Measurements from ENCODE around the gene TMEM191C.
"Not testable (repeated sequence)": the region's sequence is repeated elsewhere in the genome, so short reads cannot be mapped to it uniquely, and the experiment has no call there.

DNA sequence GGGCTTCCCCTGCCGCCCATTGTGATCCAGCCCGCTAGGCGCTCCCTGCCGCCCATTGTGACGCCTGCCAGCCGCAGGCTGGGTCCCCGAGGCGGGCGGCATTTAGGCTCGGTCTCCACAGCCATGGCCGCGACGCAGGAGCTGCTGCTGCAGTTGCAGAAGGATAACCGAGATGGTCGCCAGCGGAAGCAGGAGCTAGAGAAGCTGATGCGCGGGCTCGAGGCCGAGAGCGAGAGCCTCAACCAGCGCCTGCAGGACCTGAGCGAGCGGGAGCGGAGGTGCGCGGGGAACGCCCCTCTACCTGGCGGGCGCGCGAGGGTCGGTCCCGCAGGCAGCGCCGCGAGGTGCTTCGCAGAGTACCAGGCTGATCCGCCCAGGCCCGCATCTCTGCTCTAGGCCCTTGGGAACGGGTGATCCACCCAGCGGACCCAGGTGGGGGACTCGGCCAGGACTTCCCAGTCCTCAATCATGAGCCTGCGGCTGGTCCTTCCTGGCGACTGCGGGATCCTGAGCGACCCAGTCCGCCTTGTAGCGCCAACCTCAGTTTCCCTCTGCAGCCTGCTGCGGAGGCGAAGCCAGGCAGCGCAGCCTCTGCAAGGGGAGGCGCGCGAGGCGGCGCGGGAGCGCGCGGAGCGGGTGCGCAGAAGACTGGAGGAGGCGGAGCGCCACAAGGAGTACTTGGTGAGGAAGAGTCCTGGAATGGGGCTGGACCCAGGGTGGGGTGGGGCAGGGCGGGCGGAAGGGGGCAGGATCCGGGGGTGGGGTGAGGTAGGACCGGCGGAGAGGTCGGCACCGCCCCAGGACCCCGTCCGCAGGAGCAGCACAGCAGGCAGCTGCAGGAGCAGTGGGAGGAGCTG, at the start of gene TMEM191C:
- TF ChIP-seq, protein P1, sequence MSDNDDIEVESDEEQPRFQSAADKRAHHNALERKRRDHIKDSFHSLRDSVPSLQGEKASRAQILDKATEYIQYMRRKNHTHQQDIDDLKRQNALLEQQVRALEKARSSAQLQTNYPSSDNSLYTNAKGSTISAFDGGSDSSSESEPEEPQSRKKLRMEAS (IDR thresholded peaks at IDR 0.05; ENCODE audit: low read depth, low read length): not testable (repeated sequence)
- TF ChIP-seq, protein P2, sequence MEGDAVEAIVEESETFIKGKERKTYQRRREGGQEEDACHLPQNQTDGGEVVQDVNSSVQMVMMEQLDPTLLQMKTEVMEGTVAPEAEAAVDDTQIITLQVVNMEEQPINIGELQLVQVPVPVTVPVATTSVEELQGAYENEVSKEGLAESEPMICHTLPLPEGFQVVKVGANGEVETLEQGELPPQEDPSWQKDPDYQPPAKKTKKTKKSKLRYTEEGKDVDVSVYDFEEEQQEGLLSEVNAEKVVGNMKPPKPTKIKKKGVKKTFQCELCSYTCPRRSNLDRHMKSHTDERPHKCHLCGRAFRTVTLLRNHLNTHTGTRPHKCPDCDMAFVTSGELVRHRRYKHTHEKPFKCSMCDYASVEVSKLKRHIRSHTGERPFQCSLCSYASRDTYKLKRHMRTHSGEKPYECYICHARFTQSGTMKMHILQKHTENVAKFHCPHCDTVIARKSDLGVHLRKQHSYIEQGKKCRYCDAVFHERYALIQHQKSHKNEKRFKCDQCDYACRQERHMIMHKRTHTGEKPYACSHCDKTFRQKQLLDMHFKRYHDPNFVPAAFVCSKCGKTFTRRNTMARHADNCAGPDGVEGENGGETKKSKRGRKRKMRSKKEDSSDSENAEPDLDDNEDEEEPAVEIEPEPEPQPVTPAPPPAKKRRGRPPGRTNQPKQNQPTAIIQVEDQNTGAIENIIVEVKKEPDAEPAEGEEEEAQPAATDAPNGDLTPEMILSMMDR (IDR thresholded peaks at IDR 0.05; ENCODE audit: low read depth, low read length): not testable (repeated sequence)
- not testable (repeated sequence) for TF ChIP-seq POLR2A (IDR thresholded peaks at IDR 0.05; ENCODE audit: extremely low read depth, insufficient read length)

Measured in NB4 (cell line).